Activated T-cell treated with anti-CD3 and anti-CD28 coated beads for 24 hours (primary cell): Measurements from ENCODE around the gene NAT9.

Source experiments
- DNase-seq: peaks from one replicate; pipeline ENCODE4 v3.0.0-alpha.2; 2020; ENCODE audit warnings: low read depth

Gene NAT9

DNA sequence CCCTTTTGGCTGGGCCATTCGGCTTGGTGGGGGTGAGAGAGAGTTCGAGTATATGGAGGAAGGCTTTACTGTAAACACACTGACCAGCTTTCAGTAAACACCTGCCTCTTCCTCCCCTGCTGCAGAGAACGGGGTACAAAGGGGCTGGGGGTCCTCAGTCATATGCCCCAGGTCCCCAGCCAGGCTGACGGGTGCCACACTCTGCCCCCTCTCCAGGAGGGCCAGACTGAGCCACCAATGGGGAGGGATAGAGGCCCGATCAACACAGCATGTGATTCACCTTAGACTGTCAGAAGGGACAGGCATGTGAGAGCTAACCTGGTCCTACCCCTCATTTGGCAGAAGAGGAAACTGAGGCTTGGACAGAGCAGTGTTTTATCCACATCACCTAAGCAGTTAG is 14.7 kb downstream of the NAT9 start:
- no peak for DNase-seq

DNA sequence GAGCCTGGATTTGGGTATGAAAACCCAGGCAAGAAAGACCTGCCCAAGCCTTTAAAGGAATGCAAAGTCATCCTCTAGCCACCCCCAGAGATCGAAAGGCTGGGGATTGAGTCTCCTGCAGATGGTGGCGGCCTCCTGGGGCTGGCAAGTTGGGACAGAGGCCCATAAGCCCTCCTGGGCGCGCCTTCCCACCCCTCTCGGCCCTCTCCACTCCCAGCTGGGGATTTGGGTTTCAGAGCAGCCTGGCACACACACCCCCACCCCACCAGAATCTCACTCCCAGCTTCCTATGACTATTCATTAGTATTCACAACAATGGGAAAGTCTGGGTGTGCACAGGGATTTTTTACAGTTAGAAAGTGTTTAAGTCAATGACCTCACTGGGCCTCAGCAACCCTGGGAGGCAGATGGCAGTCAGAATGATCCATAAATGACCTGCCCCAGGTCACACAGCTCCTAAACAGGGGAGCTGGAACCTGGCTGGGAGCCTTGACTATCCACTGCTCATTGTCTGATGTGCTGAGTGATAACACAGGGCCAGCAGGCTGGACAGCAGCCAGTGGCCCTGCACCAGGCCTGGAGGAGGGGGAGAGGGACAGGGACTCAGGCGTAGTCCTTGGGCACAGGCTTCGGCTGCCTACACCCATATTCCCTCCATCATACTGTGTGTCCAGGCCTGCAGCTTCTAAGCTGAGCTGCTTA is 15.6 kb downstream of the NAT9 start:
- DNase-seq, result no peak

DNA sequence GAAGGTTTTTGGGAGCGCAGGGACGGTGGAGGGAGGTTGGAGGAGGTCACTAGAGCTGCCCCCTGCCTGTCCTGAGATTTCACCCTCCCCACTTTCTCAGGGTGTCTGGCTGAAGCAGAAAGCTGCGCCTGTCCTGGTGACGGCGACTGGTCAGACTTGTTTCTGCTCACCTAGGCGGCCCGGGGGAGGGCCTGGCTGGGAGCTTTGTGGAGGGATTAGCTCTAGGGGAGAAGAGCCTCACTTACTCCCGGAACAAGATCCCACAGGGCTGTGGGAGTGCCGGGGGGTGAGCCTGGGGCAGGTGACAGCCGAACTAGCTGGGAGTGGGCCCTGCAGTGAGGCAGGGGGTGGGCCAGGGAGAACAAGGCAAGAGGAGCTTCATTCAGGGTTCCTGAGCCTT is 16.2 kb downstream of the NAT9 start:
- no peak for DNase-seq

DNA sequence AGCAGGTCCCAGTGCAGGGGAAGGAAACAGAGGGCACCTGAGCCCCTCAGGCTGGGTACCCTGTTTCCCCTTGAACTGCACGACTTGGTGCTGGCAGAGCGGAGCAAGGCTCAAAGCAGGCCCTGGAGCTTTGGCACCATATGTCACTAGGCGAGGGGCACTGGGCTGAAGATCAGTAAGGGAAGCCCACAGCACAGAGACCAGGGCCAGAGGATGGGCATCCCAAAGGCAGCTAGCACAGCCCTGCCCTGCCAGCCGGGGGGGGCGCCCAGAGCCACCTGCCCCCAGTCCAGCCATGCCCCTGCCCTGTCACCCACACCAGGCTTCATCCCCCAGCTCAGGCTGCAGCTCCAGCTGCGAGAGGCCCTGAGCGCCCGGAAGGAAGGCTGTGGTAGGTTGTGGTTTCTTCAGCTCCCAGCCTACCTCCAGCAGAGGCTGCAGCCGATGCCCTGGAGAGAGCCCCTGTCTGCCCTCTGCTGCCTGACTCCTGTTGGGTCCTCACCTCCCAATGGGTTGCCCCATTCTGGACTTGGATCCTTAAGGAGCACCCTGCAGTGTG is 16.8 kb downstream of the NAT9 start:
- DNase-seq, result no peak

DNA sequence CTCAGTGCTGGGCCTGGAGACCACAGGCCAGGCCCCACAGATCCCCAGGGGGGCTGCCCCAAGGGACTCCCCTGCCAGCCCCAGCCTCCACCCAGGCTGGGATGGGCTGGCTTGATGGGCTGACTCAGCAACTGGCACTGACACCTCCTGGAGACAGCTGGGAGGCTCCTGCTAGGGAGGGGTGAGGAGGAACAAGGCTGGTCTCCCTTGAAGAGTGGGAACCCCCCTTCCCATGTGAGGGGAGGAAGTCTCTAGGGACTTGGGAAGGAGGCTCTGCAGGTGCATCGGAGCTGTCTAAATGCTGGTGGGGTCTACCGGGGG is 17.3 kb downstream of the NAT9 start:
- DNase-seq, result no peak

DNA sequence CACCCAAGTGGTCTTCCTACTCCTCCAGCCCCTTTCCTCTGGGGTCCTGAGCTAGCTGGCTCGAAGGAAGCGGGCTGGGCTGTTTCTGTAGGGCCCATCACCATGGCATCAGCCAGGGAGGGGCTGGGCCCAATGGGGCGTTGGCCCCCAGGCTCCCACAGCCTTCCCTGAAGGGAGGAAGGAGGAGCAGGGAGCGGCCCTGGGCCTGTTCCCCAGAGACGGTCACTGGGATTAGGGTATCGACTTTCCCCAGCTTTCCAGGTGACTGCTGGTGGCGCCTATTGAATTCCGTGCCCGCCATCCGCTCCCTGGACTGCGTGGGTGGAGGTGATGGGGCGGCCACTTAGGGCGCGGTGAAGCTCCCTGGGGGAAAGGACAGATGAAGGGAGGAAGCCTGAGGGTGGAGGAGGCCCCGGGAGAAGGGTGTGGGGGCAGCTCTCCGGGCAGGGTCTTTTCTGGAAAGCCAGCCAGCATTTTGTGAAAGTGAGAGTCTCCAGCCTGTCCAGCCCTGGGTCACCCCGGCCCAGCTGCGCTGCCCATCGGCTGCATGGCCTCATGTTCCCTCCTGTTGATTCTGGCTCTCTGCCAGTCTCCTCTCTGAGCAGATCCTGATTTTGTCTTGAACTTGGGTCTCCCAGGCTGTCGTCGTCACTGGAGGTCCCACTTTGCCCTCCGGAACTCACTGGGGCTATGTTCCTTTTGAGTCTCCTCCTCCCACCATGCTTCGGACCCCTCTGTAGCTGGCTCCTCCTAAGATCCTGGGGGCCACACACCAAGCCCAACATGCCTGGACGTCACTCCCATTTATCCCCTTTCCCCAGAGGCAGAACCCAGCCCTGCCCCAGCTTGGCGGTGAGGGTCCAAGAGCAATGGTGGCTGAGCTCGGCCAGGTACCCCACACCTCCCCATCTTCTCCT is 18.0 kb downstream of the NAT9 start:
- DNase-seq, result no peak

DNA sequence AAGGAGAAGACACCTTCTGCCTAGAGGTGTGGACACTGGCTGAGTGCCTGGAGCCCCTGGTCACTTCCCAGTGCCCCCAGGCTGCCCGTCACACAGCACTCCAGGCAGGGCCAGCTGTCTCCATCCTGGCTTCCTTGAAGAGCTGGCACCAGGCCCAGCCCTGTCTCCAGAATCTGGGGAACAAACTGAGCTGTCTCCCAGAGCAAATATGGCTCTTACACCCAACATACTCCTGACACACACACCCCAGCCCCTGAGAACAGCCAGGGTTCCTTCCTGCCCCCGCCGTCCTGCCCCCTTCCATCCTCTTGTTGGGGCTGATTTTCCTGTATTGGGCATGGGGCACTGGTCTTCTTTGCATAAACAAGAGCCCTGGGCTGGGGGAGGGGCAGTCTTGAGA is 18.6 kb downstream of the NAT9 start:
- no peak for DNase-seq

DNA sequence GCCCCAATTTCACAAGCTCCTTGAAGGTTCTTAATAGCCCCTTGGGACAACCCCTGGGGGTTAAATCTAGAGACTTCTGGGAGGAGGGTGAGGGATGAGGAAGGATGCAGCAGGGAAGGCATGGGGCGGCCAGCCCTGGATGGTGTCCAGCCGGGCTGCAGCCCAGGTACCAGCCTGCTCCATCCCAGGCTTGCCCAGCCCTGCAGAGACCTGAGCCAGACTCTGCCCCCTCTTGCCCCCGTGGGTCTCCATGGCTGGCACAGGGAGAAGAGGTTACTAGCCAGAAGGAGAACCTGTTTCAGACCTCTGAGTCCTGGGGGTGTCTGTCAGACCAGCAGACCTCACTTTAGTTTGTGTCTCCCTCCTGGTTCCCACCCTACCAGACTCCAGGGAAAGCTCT is 19.3 kb downstream of the NAT9 start:
- no peak for DNase-seq

DNA sequence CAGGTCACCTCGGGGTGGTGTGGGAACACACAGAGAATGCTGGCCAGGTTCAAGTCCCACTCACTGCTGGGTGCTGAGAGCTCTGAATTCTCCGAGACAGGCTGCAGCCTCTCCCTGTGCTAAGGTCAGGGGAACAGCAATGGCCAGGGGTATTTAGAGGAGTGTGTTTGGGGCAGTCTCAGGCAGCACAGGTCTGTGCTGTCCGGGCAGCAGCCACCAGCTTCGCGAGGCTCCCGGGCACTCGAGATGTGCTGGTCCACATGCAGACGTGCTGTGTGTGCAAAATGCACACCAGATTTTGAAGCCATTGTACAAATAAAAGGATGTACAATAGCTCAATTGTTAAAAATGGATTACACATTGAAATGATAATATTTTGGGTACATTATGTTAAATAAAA is 20.6 kb downstream of the NAT9 start:
- DNase-seq, result no peak

DNA sequence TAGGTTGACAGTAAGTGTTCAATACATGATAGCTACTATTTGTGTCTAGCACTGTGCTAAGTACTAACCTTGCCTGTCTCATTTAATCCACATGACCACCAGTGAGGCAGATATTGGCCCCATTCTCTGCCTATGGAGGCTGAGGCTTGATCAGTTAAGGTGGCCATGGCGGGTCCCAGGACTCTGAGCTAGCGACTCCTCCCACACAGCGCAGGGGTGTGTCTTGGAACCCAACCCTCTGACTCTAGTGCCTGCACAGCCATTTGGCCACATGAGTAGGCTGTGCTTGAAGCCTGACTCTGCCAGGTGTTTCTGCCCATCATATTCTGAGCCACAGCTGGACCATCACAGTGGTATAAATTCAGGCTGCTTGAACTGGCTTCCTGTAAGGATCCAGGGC is 21.3 kb downstream of the NAT9 start:
- no peak for DNase-seq

DNA sequence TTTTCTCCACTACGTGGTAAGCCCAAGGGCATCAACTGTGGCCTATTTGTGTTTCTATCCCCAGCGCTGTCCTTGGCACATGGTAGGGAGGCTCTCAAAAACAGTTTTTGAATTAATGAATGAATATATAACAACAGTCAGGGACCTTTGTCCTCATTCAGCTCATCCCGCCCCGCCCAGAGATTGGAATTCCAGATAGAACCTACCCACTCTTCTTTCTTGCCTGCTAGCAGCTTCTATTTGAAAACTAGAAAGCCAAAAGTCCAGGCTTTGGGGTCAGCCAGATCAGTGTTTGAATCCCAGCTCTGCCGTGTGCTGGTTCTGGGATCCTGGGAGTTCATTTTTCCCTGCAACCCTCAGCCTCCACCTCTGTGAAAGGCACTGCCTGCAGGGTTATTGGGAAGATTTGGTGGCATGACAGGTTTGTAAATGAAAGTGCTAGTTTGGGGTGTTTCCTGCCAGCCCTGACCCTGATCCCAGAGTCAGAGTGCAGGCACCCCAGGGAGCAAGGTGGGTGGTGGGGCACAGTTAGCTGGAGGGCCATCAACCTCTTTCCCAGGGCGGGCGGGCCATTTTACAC is 23.2 kb downstream of the NAT9 start:
- DNase-seq, result no peak

DNA sequence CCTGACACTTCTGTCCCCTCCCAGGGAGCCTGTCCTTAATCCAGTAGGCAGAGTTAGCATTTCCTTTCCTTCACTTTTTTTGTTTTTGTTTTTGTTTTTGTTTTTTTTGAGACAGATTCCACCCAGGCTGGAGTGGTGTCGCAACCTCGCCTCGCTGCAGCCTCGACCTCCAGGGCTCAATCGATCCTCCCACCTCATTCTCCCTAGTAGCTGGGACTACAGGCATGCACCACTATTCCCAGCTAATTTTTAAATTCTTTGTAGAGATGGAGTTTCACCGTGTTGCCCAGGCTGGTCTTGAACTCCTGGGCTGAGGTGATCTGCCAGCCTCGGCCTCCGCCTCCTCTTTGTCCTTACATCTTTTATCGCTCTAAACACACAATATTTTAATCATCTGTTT is 23.7 kb downstream of the NAT9 start:
- DNase-seq, result no peak

DNA sequence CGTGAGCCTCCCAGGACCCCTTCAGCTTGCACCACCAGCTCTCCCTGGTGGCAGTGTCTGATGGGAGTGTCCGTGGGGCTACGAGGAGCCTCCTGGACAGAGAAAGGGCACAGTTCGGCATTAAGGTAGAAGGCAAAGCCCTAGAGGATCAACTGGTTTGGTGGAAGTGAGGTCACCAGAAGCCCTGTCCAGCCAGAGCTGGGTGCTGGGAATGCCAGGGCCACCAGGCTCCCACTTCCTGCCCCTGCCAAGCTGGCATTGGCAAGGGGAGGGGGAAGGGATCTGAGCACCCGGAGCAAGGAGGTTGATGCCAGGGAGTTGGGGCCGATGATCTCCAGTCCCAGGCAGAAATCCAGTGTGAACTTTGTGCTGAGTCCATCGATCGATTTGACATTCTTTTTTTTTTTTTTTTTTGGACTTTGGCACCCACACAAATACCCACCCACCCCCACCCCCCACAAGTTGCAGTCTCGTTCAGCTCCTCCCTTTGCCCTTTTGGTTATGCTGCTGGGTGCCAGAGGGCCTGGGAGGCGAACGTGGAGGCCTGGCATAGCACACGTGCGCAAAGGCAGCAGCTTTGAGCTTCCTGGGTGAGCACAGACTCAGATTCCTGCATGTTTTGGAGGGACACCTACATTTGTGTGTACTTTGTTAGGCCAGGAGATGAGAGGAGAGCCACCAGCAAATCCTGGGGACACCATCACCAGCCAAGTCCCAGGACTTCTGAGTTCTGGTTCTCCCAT is 25.6 kb downstream of the NAT9 start:
- no peak for DNase-seq

DNA sequence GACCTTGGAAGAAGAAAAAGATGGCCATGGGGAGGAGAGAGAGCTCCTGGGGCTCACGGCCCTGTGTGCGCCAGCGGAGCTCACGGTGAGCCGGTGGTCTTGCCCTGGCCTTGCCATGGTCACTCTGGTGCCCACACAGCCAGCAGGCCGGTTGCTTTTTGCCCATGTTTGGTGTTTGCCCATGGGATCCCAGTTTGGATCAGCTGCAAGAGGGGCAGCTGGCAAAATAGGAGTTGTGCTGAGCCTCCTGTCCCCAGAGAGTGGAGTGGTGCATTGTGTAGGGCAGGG is 26.2 kb downstream of the NAT9 start:
- no peak for DNase-seq

DNA sequence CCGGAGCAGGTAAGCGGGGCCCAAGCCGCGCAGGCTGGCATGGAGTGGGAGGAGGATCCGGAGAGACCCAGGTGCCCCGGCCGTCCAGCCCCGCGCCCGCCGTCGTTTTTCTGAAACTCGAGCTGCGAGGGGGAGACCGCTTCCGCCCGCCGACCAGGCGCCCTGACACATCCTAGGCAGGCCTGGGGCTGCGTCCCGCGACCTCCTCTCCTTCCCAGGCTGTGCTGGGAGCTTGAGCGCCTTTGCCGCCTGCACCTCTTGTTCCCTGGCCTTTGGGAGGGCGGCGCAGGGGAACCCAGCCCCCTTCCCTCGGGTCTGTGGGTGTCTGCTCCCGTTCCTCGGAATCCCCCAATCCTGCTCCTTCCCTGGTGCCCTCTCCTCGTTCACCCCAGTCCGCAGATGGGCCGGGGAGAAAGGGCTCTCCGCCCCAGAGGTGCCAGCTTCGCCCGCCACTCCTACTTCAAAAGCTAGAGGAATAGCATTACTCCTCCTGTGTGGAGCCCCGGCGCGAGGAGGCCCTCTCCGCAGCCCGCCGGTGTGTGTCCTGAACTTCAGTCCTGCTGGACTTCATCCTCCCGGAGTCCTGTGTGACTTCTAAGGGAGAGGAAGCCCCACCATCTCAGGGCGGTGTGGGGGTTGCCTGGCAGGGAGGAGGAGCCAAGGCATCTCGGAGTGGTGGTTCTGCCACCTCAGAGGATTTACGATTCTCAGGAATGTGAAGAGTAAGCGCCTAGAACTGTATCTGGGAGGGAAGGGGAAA is 26.7 kb downstream of the NAT9 start:
- no peak for DNase-seq

DNA sequence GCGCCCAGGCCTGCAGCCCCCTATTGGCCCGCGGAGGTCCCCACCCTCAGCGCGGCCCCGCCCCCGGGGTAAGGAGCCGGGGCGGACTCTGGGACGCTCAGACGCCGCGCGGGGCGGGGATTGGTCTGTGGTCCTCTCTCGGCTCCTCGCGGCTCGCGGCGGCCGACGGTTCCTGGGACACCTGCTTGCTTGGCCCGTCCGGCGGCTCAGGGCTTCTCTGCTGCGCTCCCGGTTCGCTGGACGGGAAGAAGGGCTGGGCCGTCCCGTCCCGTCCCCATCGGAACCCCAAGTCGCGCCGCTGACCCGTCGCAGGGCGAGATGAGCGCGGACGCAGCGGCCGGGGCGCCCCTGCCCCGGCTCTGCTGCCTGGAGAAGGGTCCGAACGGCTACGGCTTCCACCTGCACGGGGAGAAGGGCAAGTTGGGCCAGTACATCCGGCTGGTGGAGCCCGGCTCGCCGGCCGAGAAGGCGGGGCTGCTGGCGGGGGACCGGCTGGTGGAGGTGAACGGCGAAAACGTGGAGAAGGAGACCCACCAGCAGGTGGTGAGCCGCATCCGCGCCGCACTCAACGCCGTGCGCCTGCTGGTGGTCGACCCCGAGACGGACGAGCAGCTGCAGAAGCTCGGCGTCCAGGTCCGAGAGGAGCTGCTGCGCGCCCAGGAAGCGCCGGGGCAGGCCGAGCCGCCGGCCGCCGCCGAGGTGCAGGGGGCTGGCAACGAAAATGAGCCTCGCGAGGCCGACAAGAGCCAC is 27.4 kb downstream of the NAT9 start, which contains the start of gene NHERF1:
TSS of gene NHERF1 (plus strand) at position 100 of the 750 bp plus-strand sequence. CDS start at position 319, 219 bp downstream.
- DNase-seq, result peak; percentile 94

DNA sequence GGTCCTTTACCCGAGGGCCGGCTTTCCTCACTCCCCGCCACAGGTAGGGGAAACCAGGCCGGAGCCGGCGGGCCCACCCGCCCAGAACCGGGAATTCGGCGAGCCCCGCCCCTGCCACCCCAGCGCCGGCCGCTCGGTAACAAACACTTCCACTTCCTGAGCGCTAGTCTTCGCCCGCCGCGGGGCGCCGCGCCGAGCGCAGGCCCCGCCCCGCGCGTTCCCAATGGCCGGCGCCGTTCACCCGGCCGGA is 27.9 kb downstream of the NAT9 start:
- no peak for DNase-seq

DNA sequence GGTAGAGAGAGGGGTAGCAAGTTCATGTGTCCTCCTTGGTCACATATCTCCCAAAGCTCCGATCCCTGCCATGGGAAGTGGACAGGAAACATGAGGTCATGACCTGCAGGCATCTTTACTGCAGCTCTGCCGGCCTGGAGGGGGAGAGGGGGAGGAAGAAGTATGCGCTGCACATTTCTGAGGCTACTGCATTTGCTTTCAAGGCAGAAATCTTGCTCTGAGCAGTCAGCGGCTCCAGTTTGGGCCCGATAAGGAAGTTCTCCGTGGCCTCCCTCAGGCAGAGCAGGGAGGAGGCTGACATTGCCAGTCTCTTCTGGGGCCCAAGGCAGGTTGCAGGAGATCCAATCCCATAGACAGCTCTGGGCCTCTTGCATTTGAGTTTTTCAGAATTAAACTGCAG is 29.2 kb downstream of the NAT9 start:
- no peak for DNase-seq

DNA sequence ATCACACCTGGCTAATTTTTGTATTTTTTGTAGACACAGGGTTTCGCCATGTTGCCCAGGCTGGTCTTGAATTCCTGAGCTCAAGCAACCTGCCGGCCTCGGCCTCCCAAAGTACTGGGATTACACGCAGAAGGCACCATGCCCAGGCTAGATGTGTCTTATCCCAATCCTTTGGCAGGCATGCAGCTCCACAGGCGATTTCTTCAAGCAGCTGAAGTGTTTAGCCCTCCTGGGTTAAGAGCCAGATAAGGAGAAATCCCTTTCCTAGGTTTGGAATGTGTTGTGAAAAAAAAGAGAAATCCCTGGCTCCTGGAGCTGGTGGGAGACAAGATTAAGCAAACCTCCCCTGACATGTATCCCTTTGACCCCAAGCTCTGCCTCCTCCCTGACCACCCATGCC is 29.8 kb downstream of the NAT9 start:
- DNase-seq, result no peak

DNA sequence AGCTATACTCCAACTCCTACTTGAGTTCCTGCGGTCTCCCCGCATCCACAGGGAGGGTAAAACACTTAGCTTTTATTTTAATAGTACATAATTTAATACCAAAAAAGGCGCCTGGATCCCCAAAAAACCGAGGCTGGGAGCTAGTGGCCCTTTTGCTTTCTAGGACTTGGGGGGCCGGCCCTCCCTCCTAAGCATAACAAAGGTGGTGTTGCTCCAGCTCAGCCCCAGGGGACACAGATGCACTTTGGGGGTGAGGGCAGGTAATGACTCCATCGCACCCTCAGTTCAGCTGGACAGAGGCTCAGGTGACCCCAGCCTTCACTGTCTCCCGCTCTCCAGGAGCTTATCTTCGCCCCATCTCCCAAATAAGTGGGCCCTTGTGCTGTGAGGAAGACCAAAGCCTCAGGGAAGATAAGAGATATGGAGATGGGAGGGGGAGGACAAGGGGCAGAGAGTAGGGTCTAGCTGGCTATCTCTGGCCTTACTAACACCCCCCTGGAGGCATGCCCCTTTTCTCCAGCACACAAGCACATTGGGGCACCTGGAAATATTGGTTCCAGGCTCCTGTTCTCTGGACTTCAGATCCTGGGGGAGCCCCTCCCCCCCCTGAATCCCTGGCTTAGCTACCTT is 30.5 kb downstream of the NAT9 start:
- no peak for DNase-seq
